Raji (cell line): ENCODE measurements around the gene FLYWCH2.

Experiments used
- POLR2A ChIP-seq: IDR thresholded peaks from 2 replicates; pipeline ENCODE4 v1.6.1; 2011; ENCODE audit warnings: low read depth, low read length, control low read depth; ENCODE audit not compliant: insufficient read depth

The FLYWCH2 gene

GRCh38 chr16:2846511-2847310 is 36.3 kb upstream of the FLYWCH2 start:
- TF ChIP-seq POLR2A = no peak

- TF ChIP-seq POLR2A = no peak
These were observed 33.9 kb upstream of the FLYWCH2 start for GRCh38 chr16:2848933-2849725.

- TF ChIP-seq POLR2A = no peak
These were observed 30.8 kb upstream of the FLYWCH2 start for GRCh38 chr16:2852003-2852730.

GRCh38 chr16:2852731-2853507 is 30.1 kb upstream of the FLYWCH2 start:
- no peak for TF ChIP-seq POLR2A

GRCh38 chr16:2853531-2854073 is 29.4 kb upstream of the FLYWCH2 start:
- TF ChIP-seq POLR2A = no peak

- TF ChIP-seq POLR2A = no peak
These were observed 28.2 kb upstream of the FLYWCH2 start for GRCh38 chr16:2854700-2855309.

GRCh38 chr16:2855536-2855935 is 27.5 kb upstream of the FLYWCH2 start:
- TF ChIP-seq POLR2A = no peak

GRCh38 chr16:2856061-2856670 is 26.8 kb upstream of the FLYWCH2 start:
- no peak for TF ChIP-seq POLR2A

GRCh38 chr16:2856686-2857450 is 26.1 kb upstream of the FLYWCH2 start:
- no peak for TF ChIP-seq POLR2A

GRCh38 chr16:2857451-2858244 is 25.4 kb upstream of the FLYWCH2 start, which contains the start of gene PRSS22:
Gene PRSS22, minus strand, starts transcription at chr16:2858170. Its CDS starts 66 bp downstream, at chr16:2858104.
- TF ChIP-seq POLR2A = no peak

- TF ChIP-seq POLR2A = no peak
These were observed 24.6 kb upstream of the FLYWCH2 start for GRCh38 chr16:2858245-2859025.

- TF ChIP-seq POLR2A = no peak
These were observed 23.2 kb upstream of the FLYWCH2 start for GRCh38 chr16:2859686-2860265.
